Hypothalamus (tissue), 51 donors: ENCODE measurements around the gene TES.

Source experiments
- DNase-seq, 51 donors: peaks; one replicate each; lab custom pipeline; 2025; lab: John Stamatoyannopoulos, UW

Gene TES

DNA sequence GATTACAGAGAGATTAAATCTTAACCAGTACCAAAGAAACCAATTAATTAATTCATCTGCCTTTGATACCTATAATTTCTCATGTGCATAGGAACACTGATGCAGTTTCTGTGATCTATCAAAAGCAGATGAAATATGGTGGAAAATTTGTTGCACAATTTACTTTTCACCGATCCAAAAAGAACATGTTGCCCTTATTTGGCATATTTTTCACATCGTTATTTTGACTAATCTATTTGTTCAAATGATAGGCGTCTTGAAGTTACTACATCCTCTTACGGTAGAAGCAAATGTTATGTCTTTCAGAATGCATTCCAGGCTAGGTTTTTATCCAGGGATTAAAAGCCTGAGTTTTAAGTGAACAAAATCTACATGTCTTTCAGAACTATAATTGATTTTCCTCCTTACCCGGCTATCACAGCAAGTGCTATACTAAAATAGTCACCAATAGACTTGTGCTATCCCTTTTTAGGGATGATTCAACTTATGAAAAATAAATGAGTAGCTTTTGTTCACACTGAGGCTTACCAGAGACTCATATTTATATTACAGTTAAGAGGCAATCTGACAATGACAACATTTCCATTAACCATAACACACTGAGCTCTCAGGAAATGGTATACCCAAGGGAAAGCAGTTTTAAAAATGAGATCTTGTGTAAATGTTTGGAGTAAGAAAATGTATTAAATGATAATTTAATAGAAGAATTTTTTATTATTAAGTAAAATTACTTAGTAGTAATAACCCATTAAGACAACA is 16.8 kb upstream of the TES start:
- DNase-seq: no peak

DNA sequence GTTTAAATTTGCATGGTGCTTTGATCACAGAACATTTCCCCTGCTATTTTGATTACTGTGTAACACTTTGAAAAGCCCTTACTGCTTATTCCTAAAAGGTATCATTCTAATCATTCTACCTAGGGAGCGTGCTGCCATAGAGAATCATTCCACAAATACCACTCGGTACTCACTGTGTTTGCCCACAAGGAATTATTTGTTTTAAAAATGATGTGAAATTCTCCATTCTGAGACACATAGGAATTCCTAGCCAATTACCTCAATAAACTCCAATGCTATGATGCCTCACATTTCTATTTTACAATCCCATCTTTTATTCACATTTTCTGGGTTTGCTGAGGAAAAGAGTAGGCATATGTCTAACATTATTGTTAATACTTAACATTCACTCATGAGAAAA is 16.2 kb upstream of the TES start:
- no peak for DNase-seq

DNA sequence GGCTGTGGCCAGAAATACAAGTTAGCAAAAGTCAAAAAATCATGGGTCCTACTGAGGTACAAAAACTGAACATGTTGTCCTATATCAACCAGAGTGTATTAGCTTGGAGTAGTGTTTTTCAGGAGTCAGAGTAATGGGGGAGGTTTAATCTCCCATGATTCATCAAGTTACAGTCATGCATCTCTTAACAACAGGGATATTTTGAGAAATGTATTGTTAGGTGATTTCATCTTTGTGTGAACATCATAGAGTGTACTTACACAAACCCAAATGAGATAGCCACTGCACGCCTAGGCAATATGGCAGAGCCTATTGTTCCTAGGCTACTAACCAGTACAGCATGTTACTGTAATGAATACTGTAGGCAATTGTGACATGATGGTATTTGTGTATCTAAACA is 14.9 kb upstream of the TES start:
- no peak for DNase-seq

DNA sequence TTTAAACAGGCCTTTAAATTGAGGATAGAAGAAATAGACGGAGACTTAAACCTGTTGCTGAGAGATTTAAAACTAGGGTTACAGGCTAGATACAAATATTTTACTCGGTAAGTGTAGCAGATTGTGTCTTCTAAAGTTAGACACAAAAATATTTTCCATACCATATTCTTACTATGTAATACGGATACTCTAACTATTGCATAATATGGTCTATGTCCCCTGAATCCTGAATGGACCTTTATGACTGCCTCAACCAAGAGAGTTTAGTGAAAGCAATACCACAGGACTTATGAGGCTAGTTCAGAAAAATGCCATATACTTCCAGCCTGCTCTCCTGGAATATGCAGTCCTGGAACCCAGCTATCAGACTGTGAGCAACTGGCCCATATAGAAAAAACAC is 13.4 kb upstream of the TES start:
- DNase-seq: no peak

DNA sequence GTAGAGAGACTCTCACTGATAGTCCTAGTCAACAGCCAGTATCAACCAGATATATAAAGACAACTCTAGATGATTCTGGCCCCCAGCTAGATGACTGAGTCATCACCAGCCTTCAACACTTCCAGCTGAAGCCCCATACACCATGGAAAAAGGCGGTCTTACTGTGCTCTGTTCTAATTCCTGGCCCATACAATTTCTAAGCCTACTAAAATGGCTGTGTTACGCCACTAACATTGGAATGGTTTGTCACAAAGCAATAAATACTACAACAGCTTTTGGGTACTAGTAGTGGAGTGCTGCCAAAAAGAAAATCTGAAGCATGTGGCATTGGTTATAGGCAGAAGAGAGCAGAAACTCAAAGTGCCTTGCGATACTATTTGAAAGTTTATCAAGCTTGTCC is 13.0 kb upstream of the TES start:
- DNase-seq: no peak

DNA sequence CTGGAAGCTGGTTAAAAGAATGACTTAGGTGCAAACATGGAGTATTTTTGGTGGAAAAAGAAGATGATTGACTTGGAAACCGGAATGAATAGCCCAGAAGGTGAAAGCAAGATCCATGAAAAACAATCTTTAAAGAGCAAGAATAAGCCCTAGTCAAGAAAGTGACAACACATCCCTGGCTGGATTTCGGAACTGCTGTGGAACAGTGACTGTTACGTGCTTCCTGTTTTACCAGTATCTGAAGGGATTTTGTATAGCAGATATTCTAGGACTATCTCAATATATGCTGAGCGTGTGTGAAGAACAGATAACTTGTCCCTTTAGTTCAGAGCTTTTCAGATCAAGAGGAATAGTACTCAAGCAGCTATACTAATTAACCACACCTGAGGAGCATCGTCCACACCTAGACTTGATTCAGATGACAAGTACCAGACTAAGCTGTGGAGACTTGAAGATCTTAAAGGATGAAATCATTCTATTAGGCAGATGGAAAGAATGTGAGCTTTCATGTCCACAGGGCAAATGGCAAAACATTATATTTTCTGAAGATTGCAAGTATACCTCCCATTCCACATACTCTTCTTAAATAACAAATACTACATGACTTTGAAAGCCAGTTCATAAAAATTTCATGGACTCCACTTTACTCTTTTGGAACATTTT is 11.5 kb upstream of the TES start:
- DNase-seq: no peak

DNA sequence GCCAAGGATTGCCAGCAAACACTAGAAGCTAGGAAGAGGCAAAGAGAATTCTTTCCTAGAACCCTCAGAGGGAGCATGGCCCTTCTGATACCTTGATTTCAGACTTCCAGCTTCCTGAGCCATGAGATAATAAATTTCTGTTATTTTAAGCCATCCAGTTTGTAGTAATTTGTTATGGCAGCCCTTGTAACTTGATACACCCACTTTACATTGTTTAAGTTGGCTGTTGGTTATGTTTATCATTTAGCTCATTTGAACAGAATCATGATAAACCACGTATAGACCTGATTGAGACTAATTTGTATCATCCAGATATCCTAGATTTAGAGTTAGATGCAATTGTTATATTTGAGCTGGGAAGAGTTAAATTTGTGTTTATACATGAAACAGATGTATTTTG is 9.4 kb upstream of the TES start:
- DNase-seq: no peak

DNA sequence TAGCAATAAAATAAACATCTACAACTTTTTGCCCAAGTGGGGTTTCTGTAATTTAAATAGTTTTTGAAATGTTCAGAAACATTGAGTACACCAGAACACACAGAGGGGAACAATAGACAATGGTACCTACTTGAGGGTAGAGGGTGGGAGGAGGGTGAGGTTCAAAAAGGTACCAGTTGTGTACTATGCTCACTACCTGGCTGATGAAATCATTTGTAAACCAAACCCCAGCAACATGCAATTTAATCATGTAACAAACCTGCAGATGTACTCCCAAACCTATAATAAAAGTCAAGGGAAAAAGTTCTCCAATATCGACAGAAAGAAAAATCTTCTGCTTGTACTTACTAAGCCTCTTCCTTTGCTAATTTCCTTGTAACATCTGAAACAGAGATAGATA is 4.2 kb upstream of the TES start:
- no peak for DNase-seq

DNA sequence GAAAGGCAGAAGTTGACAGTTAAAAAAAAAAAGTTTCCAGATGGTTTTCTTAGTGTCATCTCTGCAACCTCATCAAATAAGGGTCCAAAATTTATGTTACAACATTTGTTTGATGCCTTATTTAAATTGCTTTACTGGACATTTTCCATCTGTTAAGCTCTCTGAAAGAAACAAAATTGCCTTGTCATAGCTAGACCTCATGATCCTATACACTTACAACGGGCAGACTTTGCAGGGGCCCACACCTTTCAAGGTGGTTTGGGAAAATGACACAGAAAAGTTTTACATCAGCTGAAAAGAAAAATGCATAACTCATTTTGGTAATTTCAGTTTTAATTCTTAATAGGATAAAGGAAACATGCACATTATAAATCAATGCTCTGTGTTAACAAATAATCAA is 1.4 kb upstream of the TES start:
- no peak for DNase-seq

DNA sequence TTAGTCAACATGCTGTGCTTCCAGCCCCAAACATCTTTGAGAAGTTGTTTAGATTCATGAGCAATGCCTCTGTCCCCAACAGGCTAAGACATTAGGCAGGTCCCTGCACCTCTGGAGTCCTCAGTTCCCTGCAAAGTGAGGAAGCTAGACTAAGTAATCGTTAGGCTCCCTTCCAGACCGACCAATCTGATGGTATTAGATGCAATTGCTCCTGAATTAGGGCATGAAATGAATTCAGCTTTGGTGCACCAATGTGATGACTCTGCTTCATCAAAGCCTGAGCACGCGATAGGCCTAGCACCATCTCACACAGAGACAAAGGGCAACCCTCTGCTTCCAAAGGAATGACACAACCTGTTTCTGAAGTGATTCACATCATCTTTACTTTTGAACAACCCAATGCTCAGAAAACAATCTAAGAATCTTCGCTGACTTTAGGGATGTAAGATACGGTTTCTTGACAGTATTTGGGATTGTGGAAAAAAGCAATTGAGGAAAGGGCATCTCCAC is 723 bp upstream of the TES start:
- DNase-seq: no peak

DNA sequence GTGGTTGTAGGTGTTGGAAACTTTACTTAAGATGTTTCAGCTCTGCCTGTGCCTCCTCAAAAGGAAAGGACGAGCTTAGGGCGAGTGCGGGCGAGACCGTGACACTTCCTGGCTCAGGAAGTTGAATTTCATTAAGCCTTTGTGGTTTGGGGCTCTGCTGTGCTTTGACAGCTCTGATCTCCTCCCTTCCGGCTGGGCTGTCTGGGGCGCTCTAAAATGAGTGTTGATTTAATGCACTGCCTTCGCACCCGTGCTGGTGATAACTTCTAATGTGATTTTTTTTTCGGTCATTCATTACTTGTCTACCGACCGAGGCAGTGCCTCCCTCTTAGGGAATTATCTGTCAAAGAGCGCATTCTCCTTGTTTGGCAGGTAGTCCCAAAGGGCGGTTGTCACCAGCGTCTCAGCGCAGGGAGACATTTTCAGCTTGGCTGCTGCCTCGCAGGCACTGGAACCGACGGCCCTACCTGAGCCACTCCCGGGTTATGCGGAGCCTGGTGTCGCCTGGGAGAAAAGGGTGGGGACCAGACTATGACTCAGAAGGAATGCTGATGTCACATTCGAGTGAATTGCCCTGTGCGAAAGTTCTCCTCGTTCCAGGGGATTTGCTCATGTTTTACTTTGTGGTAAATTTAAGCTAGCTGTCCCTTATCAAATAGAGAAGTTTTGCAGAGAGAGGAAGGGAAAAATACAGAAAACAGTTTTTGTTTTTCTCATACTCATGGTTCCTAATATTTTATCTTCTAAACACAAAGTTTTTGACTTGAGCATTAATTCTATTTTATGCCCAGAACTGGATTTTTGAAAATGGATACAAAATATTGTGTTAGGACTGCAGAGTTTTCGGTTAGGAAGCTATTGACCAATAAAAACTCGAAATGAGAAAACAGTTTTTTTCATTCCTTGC is 920 bp downstream of the TES start:
- DNase-seq: peak in 6 of 51 donors; percentile 1 to 25 (median 5)

DNA sequence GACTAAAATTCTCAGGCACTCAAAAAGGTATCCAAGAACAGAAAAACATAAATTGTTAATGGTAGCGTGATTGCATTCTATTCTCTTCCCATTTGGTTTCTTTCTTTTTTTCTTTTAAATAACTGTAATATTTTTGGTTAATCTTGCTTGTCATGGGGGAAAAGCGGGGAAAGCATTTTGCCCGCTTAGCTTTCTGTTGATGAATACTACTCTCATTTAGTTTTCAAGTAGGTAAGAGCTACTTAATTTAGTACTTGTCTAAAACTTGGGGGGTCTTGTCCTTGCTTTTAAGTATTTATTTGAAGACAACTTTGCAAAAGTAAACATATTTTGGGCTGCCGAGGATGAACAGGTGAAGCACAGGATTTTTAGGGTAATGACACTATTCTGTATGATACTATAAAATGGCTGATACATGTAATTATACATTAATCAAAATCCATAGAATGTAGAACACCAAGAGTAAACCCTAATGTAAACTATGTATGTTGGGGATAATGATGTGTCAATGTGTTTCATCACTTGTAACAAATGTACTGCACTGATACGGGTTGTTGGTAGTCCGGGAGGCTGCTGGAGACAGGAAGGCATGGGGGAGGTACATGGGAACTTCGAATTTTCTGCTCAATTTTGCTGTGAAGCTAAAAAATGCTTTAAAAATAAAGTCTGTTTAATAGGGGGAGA is 1.7 kb downstream of the TES start:
- DNase-seq: no peak

DNA sequence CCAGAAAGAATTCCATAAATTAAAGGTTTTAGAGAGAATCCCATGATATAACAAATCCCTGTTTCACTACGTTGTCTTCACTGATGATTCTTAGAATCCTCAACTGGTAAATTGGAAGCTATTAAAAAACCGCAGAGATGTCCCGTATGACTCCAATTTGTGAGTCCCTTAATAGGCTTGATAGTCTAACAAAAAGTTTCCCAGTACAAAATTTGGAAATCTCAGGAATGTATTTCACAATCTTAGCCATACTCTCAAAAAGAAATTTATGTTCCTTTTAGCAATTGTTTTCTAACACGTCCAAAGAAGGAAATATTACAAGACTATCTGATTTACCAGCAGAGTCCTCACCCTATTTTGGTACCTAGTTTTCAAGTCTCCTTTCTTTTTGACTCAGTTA is 2.5 kb downstream of the TES start:
- DNase-seq: no peak

DNA sequence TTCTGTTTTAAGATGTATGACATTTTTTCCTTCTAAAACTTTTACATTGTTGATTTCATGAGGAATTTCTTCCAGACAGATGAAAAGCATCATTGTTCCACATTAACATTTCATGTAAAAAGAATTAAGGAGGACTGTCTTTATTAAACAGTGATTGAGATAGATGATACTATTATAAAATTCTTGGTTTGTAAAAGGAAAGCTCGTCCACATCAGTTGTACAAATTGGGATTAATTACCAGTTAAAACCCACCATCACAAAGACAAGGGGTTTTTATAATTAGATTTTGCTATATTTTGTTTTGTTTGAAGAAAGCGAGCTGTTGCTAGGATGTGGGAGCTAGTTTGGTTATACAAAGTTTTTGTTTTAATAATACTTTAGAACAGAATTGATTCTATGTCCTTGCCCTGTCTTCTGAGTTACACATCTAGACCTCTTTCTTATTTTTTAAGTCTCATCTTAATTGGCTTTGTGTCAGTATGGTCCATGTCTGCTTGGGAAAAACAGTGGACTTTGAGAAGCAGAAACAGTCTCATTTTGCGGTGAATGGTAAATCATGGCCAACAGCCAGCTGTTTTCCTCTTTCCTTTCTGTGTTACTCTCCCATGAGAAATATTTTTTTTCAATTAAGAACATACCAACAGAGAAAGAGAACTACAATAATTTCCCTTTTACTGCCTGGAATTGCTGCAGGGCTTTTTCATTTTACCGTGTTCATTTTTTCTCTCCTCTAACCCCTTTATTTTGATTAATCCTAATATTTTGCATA is 3.2 kb downstream of the TES start:
- DNase-seq: no peak

DNA sequence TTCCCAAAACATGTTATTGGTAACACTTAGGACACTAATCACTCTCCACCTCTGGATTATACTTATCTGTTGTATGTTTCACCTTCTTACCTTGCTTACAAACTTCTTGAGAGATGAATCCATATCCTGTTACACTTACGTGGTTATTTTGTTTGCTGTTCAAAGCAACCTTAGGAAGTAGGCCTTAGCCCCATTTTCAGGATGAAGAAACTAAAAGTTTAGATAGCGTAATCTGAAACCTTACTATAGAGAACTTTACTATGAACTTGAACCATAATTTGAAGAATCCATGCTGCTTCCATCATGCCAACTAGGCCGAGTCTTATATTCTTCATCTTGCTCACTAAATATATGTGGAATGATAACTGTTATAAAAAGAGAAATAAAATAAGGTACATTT is 4.6 kb downstream of the TES start:
- DNase-seq: no peak

DNA sequence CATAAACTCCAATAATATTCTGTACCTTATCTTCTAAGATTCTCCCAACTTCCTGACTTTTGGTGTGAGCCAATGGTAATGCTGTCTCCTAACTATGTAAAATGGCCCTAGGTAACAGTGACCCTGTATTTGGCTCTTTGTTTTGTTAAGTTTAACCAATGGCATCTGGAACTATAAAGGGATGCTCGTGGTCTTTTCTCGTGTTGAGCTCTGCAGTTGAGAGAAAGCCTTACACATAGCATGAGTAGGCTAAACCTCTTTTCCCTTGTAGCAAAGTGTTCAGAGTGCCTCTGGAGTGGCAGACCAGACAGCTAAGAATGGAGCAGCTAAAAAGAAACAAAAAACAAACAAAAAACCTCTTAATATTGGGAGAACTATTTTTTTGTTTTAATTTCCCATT is 5.2 kb downstream of the TES start:
- no peak for DNase-seq

DNA sequence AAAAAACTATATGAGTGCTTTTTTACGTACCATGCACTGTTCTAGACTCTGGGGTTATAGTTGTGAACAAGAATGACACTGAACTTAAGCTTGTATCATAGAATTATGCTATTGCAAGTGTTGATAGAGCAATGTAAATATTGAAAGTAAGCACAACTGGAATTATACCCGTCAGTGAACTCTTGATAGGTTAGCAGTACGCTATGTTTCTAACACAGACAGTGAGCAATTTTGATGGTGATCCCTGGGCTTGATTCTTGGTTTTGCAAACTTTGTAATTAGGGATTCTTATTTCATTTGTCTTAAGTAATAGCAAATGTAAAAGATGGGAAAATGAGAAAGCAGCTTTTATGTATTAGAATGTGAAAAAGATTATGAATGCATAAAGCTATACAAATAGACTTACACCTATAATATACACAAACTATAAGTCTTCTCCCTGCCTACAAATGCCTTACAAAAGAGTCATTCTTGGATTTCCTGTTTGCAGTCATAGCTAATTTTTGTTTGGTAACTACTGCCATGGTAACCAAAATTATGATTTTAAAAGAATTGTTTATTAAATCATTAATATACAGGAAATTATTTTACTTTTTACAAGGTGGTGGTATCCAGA is 6.7 kb downstream of the TES start:
- DNase-seq: no peak

DNA sequence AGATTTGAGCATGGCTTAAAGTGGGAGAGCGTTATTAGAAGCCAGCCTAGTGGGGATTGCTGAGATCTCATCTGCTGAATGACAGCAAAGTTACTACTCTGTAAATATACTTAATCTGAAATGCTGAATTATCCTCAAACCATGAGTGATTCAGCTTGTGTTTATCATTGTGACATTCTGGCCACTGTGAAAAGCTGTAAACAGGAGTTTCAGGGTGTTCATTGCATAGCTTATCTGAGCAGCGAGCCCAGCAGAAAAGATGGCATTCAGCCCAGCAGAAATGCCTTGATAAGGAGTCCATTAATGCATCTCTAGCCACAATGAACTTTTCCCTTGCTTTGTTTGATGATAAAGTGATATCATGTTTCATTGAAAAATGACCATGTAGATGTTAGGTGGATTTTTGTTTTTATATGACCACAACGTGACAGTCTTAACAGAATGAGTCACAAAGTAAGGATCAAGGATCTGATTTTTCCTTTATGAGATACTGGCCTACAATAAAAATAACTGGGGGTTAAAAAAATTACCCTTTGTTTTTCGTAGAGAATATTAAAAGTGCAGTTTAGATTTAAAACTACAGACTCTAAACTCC is 7.8 kb downstream of the TES start:
- DNase-seq: no peak

DNA sequence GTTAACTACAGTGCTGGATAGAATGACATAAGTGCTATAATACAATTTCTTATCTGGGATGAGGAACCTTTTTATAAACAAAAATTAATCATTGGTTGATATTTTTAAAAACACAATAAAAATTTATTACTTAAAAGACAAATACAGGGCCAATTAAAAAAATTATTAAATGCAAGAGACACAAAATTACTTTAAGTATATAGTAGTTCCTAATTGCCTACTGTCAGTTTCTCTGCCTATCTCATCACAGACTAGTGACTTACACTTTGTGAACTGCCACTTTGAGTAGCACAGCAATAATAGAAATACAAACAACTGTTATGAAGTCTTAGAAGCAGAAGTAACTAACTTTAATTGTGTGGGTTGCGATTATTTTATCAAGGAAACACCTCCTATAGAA is 8.4 kb downstream of the TES start:
- no peak for DNase-seq
